ENCODE measurements around the gene PACRGL. TPM values are rescaled to one million over a fixed set of nuclear protein-coding genes. Genes with fewer than 3 reads are reported as not detected.

The PACRGL gene
- polyA plus RNA-seq, 1 of the 3 experiments (the other 2 are of a cell fraction): 11.8 TPM

DNA sequence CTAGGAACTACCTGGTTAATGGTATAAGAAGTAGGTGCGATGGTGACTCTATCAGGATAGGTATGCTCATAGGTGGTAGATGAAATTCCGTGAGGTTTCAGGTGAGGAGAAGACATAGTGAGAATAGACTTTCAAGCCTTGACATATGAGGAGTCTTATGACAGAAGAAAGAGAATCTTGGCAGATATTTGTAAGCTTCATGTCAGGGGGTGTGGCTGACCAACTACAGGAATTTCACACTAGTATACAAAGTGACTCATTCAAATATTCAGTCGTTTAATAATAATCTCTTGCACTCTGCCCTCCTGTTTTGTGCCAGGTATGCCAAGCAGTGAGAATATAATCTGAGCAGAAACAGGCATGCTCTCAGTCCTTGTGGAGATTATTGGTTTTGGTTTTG lies 22.8 kb downstream of the PACRGL start:
- H3K4me2 ChIP-seq: no peak overlapping the region
- no peak overlapping the region for H3K4me3 ChIP-seq (ENCODE audit: low read depth in 2 of 2, low read length in 1 of 2)
- no peaks in the 10 kb centered on the region for H3K27me3 ChIP-seq (ENCODE audit: insufficient read depth)
- H3F3A ChIP-seq (replicated peaks; ENCODE audit: insufficient read depth): no peaks in the 10 kb centered on the region
- no peak for TF ChIP-seq TAF1 (IDR thresholded peaks at IDR 0.05; ENCODE audit: borderline replicate concordance, low read depth, low read length)
- TF ChIP-seq, protein P1, sequence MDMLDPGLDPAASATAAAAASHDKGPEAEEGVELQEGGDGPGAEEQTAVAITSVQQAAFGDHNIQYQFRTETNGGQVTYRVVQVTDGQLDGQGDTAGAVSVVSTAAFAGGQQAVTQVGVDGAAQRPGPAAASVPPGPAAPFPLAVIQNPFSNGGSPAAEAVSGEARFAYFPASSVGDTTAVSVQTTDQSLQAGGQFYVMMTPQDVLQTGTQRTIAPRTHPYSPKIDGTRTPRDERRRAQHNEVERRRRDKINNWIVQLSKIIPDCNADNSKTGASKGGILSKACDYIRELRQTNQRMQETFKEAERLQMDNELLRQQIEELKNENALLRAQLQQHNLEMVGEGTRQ (IDR thresholded peaks at IDR 0.05; ENCODE audit: borderline replicate concordance, low read depth, low read length): no peak
- no peak for TF ChIP-seq FOSL2 (IDR thresholded peaks at IDR 0.05; ENCODE audit: borderline replicate concordance, low read depth)
- TF ChIP-seq, protein P2, sequence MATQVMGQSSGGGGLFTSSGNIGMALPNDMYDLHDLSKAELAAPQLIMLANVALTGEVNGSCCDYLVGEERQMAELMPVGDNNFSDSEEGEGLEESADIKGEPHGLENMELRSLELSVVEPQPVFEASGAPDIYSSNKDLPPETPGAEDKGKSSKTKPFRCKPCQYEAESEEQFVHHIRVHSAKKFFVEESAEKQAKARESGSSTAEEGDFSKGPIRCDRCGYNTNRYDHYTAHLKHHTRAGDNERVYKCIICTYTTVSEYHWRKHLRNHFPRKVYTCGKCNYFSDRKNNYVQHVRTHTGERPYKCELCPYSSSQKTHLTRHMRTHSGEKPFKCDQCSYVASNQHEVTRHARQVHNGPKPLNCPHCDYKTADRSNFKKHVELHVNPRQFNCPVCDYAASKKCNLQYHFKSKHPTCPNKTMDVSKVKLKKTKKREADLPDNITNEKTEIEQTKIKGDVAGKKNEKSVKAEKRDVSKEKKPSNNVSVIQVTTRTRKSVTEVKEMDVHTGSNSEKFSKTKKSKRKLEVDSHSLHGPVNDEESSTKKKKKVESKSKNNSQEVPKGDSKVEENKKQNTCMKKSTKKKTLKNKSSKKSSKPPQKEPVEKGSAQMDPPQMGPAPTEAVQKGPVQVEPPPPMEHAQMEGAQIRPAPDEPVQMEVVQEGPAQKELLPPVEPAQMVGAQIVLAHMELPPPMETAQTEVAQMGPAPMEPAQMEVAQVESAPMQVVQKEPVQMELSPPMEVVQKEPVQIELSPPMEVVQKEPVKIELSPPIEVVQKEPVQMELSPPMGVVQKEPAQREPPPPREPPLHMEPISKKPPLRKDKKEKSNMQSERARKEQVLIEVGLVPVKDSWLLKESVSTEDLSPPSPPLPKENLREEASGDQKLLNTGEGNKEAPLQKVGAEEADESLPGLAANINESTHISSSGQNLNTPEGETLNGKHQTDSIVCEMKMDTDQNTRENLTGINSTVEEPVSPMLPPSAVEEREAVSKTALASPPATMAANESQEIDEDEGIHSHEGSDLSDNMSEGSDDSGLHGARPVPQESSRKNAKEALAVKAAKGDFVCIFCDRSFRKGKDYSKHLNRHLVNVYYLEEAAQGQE (IDR thresholded peaks at IDR 0.05; ENCODE audit: low read depth, low read length): no peak
- TF ChIP-seq, protein P3, sequence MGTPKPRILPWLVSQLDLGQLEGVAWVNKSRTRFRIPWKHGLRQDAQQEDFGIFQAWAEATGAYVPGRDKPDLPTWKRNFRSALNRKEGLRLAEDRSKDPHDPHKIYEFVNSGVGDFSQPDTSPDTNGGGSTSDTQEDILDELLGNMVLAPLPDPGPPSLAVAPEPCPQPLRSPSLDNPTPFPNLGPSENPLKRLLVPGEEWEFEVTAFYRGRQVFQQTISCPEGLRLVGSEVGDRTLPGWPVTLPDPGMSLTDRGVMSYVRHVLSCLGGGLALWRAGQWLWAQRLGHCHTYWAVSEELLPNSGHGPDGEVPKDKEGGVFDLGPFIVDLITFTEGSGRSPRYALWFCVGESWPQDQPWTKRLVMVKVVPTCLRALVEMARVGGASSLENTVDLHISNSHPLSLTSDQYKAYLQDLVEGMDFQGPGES (IDR thresholded peaks at IDR 0.05; ENCODE audit: low read depth, low read length): no peak
- no peak for TF ChIP-seq TEAD4 (IDR thresholded peaks at IDR 0.05; ENCODE audit: borderline replicate concordance, insufficient read depth)
- TF ChIP-seq YY1 (IDR thresholded peaks at IDR 0.05; ENCODE audit: low read depth): no peak
- TF ChIP-seq FOXJ3 (CRISPR knock-in tag; IDR thresholded peaks at IDR 0.05): no peak
- TF ChIP-seq GABPA (IDR thresholded peaks at IDR 0.05; ENCODE audit: low read depth): no peak
- no peak for TF ChIP-seq NRF1 (IDR thresholded peaks at IDR 0.05; ENCODE audit: low read depth, low read length)
- no peak for TF ChIP-seq JUND (IDR thresholded peaks at IDR 0.05)
- TF ChIP-seq, protein P4, sequence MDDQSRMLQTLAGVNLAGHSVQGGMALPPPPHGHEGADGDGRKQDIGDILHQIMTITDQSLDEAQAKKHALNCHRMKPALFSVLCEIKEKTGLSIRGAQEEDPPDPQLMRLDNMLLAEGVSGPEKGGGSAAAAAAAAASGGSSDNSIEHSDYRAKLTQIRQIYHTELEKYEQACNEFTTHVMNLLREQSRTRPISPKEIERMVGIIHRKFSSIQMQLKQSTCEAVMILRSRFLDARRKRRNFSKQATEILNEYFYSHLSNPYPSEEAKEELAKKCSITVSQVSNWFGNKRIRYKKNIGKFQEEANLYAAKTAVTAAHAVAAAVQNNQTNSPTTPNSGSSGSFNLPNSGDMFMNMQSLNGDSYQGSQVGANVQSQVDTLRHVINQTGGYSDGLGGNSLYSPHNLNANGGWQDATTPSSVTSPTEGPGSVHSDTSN (IDR thresholded peaks at IDR 0.05): no peak
- no peak for TF ChIP-seq TCF12 (IDR thresholded peaks at IDR 0.05)
- no peak for TF ChIP-seq RCOR1 (IDR thresholded peaks at IDR 0.05; ENCODE audit: low read length)
- no peak for TF ChIP-seq CHD2 (IDR thresholded peaks at IDR 0.05; ENCODE audit: low read length, partially characterized antibody)
- TF ChIP-seq, protein P5, sequence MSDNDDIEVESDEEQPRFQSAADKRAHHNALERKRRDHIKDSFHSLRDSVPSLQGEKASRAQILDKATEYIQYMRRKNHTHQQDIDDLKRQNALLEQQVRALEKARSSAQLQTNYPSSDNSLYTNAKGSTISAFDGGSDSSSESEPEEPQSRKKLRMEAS (IDR thresholded peaks at IDR 0.05; ENCODE audit: low read depth): no peak
- no peak for DNase-seq
- H2AFZ ChIP-seq (ENCODE audit: low read depth): no peak overlapping the region
- no peaks in the 10 kb centered on the region for H3K9me3 ChIP-seq
- no peak overlapping the region for H3K9ac ChIP-seq
- ChIA-PET POLR2A (no interaction called here), CTCF (interaction anchor here (1.0 kb wide), 1 partner anchor 51 kb away, joined by 4 read pairs; no protein-coding TSS in a partner anchor)
- WGBS (ENCODE audit: low lambda C conversion rate): 61% methylated on average over 3 of the region's 3 CpGs
- H3K36me3 ChIP-seq (replicated peaks in 1 of 2; ENCODE audit: control insufficient read depth in 1 of 2, insufficient read depth in 2 of 2, low read length in 1 of 2): peaks cover 49 to 59% of the 10 kb centered on the region in 2 experiments
- H3K4me1 ChIP-seq (ENCODE audit: control insufficient read depth in 1 of 2, insufficient read depth in 2 of 2, low read depth in 1 of 2, low read length in 1 of 2): no peaks in the 10 kb centered on the region
- no peaks in the 10 kb centered on the region for H3K9me2 ChIP-seq
- H3K27ac ChIP-seq (ENCODE audit: low read depth in 2 of 2, low read length in 1 of 2): no peak overlapping the region
- H4K20me1 ChIP-seq (ENCODE audit: insufficient read depth): no peaks in the 10 kb centered on the region
- H3K79me2 ChIP-seq (ENCODE audit: insufficient read depth): no peaks in the 10 kb centered on the region
